ENCODE data around the gene MDN1.
"Not testable (repeated sequence)": the region's sequence is repeated elsewhere in the genome, so short reads cannot be mapped to it uniquely, and the experiment has no call there.

The MDN1 gene

DNA sequence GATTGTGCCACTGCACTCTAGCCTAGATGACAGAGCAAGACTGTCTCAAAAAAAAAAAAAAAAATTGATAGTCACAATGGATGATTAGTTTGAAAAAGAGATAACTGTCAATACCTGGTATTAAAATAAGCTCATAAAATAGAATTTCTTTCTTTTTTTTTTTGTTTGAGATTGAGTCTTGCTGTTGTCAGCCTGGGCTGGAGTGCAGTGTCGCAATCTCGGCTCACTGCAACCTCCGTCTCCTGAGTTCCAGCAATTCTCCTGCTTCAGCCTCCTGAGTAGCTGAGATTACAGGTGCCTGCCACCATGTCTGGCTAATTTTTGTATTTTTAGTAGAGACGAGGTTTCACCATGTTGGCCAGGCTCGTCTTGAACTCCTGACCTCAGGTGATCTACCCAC lies 27.9 kb upstream of the MDN1 start:
- not testable (repeated sequence) for H3K18ac ChIP-seq (ENCODE audit: low read length); H3K14ac ChIP-seq (ENCODE audit: low read length); H3K4me2 ChIP-seq (ENCODE audit: low read length); H2BK12ac ChIP-seq (ENCODE audit: low read length); H2BK120ac ChIP-seq (ENCODE audit: insufficient read depth, low read length, poor library complexity); H4K12ac ChIP-seq (ENCODE audit: low read depth, low read length); H3K4ac ChIP-seq (ENCODE audit: low read depth, low read length); H2AFZ ChIP-seq (ENCODE audit: insufficient read depth, low read length, poor library complexity); H3K23ac ChIP-seq (ENCODE audit: low read length); H3K79me2 ChIP-seq (ENCODE audit: control insufficient read depth, insufficient read depth, low read length, poor library complexity); DNase-seq; H3K4me1 ChIP-seq (ENCODE audit: control insufficient read depth in 1 of 2, insufficient read depth in 2 of 2, low read length in 2 of 2); H4K8ac ChIP-seq (ENCODE audit: low read depth, low read length); H2AK5ac ChIP-seq (ENCODE audit: low read length); H3K9ac ChIP-seq (ENCODE audit: low read length); H3K79me1 ChIP-seq (ENCODE audit: low read length); H3K27ac ChIP-seq (ENCODE audit: low read depth, low read length); H4K91ac ChIP-seq (ENCODE audit: low read depth, low read length); H3K4me3 ChIP-seq (ENCODE audit: low read depth, low read length); H2BK5ac ChIP-seq (ENCODE audit: low read depth, low read length, poor library complexity); H3K27me3 ChIP-seq (ENCODE audit: insufficient read depth, low read length); H3K9me3 ChIP-seq (ENCODE audit: insufficient read depth, low read depth, low read length)
- H3K36me3 ChIP-seq (ENCODE audit: control insufficient read depth in 1 of 2, insufficient read depth in 2 of 2, low read length in 2 of 2): peaks cover 11 to 15% of the 10 kb centered on the region in 2 experiments
- no CpG with 5 or more reads among the region's 5 CpGs for whole genome bisulfite sequencing (ENCODE audit: extremely low coverage, insufficient coverage, insufficient read length)

DNA sequence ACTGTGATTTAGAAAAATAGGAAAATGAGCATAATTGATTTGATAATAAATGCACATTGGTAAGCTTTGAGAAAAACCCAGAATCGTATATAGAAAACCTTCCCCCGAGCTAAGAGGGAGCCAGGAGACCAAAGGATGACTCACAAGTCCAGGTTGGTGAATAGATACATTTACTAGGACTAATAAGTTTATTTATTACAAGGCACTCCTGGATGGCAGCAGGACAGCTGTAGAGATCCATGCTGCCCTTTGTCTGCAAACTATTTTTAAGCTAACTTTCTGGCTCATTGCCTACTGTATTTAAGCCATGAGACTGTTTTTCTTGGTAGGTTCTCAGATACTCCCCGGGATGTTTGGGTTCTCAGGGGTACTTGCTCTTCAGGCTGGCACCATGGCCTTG lies 23.5 kb upstream of the MDN1 start:
- H3K36me3 ChIP-seq (ENCODE audit: control insufficient read depth in 1 of 2, insufficient read depth in 2 of 2, low read length in 2 of 2): peaks cover 4 to 16% of the 10 kb centered on the region in 2 experiments

DNA sequence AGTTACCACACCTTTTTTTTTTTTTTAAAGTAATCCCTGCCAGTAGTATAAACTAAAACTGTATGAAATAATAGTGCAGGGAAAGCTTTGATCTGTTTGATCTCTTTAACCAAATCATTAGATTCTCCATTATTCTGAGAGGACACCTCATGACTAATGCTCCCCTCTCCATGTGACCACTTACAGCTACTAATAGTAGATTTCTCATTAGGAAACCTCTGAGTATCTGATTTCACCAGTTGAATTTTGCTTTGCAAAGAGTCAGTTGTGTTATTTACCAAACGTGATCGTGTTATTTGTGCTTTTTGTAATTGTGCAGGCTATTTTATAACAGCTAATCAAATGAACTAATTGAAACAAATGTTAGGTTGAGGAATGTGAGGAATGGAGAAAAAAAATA lies 22.6 kb upstream of the MDN1 start:
- Histone ChIP-seq H3K27ac (ENCODE audit: low read depth, low read length) (no peak overlapping the region), H2AK5ac (ENCODE audit: low read length) (no peak overlapping the region), H3K79me2 (ENCODE audit: control insufficient read depth, insufficient read depth, low read length, poor library complexity) (no peaks in the 10 kb centered on the region), H3K23ac (ENCODE audit: low read length) (no peak overlapping the region), H3K4me2 (ENCODE audit: low read length) (no peak overlapping the region), H4K12ac (ENCODE audit: low read depth, low read length) (no peak overlapping the region), H2AFZ (ENCODE audit: insufficient read depth, low read length, poor library complexity) (no peak overlapping the region), H3K79me1 (ENCODE audit: low read length) (no peaks in the 10 kb centered on the region), H3K9ac (ENCODE audit: low read length) (no peak overlapping the region), H3K14ac (ENCODE audit: low read length) (no peak overlapping the region), H2BK120ac (ENCODE audit: insufficient read depth, low read length, poor library complexity) (no peak overlapping the region), H2BK12ac (ENCODE audit: low read length) (no peak overlapping the region), H3K36me3 (ENCODE audit: control insufficient read depth in 1 of 2, insufficient read depth in 2 of 2, low read length in 2 of 2) (peaks cover 4 to 14% of the 10 kb centered on the region in 2 experiments), H4K8ac (ENCODE audit: low read depth, low read length) (no peak overlapping the region), H3K4me1 (ENCODE audit: control insufficient read depth in 1 of 2, insufficient read depth in 2 of 2, low read length in 2 of 2) (no peaks in the 10 kb centered on the region), H3K27me3 (ENCODE audit: insufficient read depth, low read length) (no peaks in the 10 kb centered on the region), H3K4ac (ENCODE audit: low read depth, low read length) (no peak overlapping the region), H3K9me3 (ENCODE audit: insufficient read depth, low read depth, low read length) (no peaks in the 10 kb centered on the region), H2BK5ac (ENCODE audit: low read depth, low read length, poor library complexity) (no peak overlapping the region), H3K4me3 (ENCODE audit: low read depth, low read length) (no peak overlapping the region), H4K91ac (ENCODE audit: low read depth, low read length) (no peak overlapping the region), H3K18ac (ENCODE audit: low read length) (no peak overlapping the region)
- no peak for DNase-seq
- no CpG with 5 or more reads among the region's 2 CpGs for WGBS (ENCODE audit: extremely low coverage, insufficient coverage, insufficient read length)

More for the DNA sequence above, 23.5 kb upstream of the MDN1 start:
- no peak overlapping the region for H4K91ac ChIP-seq (ENCODE audit: low read depth, low read length)
- H3K4me2 ChIP-seq (ENCODE audit: low read length): no peak overlapping the region
- no peak overlapping the region for H3K18ac ChIP-seq (ENCODE audit: low read length)
- WGBS (ENCODE audit: extremely low coverage, insufficient coverage, insufficient read length): no CpG with 5 or more reads among the region's 3 CpGs
- no peak overlapping the region for H3K23ac ChIP-seq (ENCODE audit: low read length)
- no peak for DNase-seq
- no peaks in the 10 kb centered on the region for H3K9me3 ChIP-seq (ENCODE audit: insufficient read depth, low read depth, low read length)
- H2AK5ac ChIP-seq (ENCODE audit: low read length): no peak overlapping the region
- H2BK5ac ChIP-seq (ENCODE audit: low read depth, low read length, poor library complexity): no peak overlapping the region
- H3K27ac ChIP-seq (ENCODE audit: low read depth, low read length): no peak overlapping the region
- H2BK12ac ChIP-seq (ENCODE audit: low read length): no peak overlapping the region
- no peak overlapping the region for H2BK120ac ChIP-seq (ENCODE audit: insufficient read depth, low read length, poor library complexity)
- no peak overlapping the region for H3K14ac ChIP-seq (ENCODE audit: low read length)
- H3K4ac ChIP-seq (ENCODE audit: low read depth, low read length): no peak overlapping the region
- H4K8ac ChIP-seq (ENCODE audit: low read depth, low read length): no peak overlapping the region
- no peaks in the 10 kb centered on the region for H3K79me1 ChIP-seq (ENCODE audit: low read length)
- H3K27me3 ChIP-seq (ENCODE audit: insufficient read depth, low read length): no peaks in the 10 kb centered on the region
- no peaks in the 10 kb centered on the region for H3K4me1 ChIP-seq (ENCODE audit: control insufficient read depth in 1 of 2, insufficient read depth in 2 of 2, low read length in 2 of 2)
- H3K9ac ChIP-seq (ENCODE audit: low read length): no peak overlapping the region
- no peak overlapping the region for H3K4me3 ChIP-seq (ENCODE audit: low read depth, low read length)
- no peak overlapping the region for H4K12ac ChIP-seq (ENCODE audit: low read depth, low read length)
- no peak overlapping the region for H2AFZ ChIP-seq (ENCODE audit: insufficient read depth, low read length, poor library complexity)
- no peaks in the 10 kb centered on the region for H3K79me2 ChIP-seq (ENCODE audit: control insufficient read depth, insufficient read depth, low read length, poor library complexity)

DNA sequence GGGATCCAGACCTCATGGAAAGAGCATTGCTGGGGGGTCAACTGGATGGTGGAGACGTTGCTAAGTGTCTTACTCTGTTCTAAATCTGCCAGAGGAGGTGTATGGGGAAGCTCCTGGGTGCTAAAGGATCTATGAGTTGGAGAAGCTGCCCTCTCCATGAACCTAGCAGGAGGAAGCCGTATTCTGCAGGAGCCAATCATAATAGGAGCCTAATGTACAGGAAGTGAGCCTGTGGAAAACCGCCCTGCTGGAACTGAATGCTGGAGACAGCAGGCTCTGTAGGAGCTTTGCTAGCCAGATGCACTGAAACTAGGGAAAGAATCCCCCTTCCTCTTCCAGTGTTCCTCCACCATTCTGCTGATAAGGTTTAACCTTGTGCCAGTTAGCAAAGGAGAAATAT lies 20.9 kb upstream of the MDN1 start:
- no peak for DNase-seq
- no peak overlapping the region for H2BK12ac ChIP-seq (ENCODE audit: low read length)
- no CpG with 5 or more reads among the region's 3 CpGs for WGBS (ENCODE audit: extremely low coverage, insufficient coverage, insufficient read length)

More for the DNA sequence above, 20.9 kb upstream of the MDN1 start:
- no peak overlapping the region for H3K9ac ChIP-seq (ENCODE audit: low read length)
- no peak overlapping the region for H3K4me2 ChIP-seq (ENCODE audit: low read length)
- no peak overlapping the region for H3K27ac ChIP-seq (ENCODE audit: low read depth, low read length)
- no peak overlapping the region for H2BK5ac ChIP-seq (ENCODE audit: low read depth, low read length, poor library complexity)
- H4K91ac ChIP-seq (ENCODE audit: low read depth, low read length): no peak overlapping the region
- H2AK5ac ChIP-seq (ENCODE audit: low read length): no peak overlapping the region
- H3K9me3 ChIP-seq (ENCODE audit: insufficient read depth, low read depth, low read length): no peaks in the 10 kb centered on the region
- H4K8ac ChIP-seq (ENCODE audit: low read depth, low read length): no peak overlapping the region
- H3K4ac ChIP-seq (ENCODE audit: low read depth, low read length): no peak overlapping the region
- no peak overlapping the region for H4K12ac ChIP-seq (ENCODE audit: low read depth, low read length)
- no peak overlapping the region for H2BK120ac ChIP-seq (ENCODE audit: insufficient read depth, low read length, poor library complexity)
- no peak overlapping the region for H3K4me3 ChIP-seq (ENCODE audit: low read depth, low read length)
- no peaks in the 10 kb centered on the region for H3K27me3 ChIP-seq (ENCODE audit: insufficient read depth, low read length)
- no peak overlapping the region for H3K23ac ChIP-seq (ENCODE audit: low read length)
- no peaks in the 10 kb centered on the region for H3K79me1 ChIP-seq (ENCODE audit: low read length)
- no peaks in the 10 kb centered on the region for H3K79me2 ChIP-seq (ENCODE audit: control insufficient read depth, insufficient read depth, low read length, poor library complexity)
- H3K14ac ChIP-seq (ENCODE audit: low read length): no peak overlapping the region
- H3K4me1 ChIP-seq (ENCODE audit: control insufficient read depth in 1 of 2, insufficient read depth in 2 of 2, low read length in 2 of 2): no peaks in the 10 kb centered on the region
- peaks cover 7 to 10% of the 10 kb centered on the region in 2 experiments for H3K36me3 ChIP-seq (ENCODE audit: control insufficient read depth in 1 of 2, insufficient read depth in 2 of 2, low read length in 2 of 2)
- no peak overlapping the region for H2AFZ ChIP-seq (ENCODE audit: insufficient read depth, low read length, poor library complexity)
- no peak overlapping the region for H3K18ac ChIP-seq (ENCODE audit: low read length)

Measured in trophoblast cell (in vitro differentiated cells and primary cell).